GM19035 (cell line): ENCODE data around the gene ERVV-1.
"Not testable (repeated sequence)": the region's sequence is repeated elsewhere in the genome, so short reads cannot be mapped to it uniquely, and the experiment has no call there.

Experiments
- ATAC-seq: cut with Tn5 transposase; IDR thresholded peaks from one replicate; pipeline ENCODE4 v1.9.1; 2021; ENCODE audit not compliant: unreplicated experiment

ERVV-1 gene

GRCh38 chr19:53013621-53014020, at the start of gene ERVV-1:
Gene ERVV-1 (plus strand): TSS chr19:53013921. CDS start chr19:53014091, 170 bp downstream.
- no peak for ATAC-seq

- no peak for ATAC-seq
These were observed 45.9 kb upstream of the ERVV-1 start for GRCh38 chr19:52967772-52968171.

- no peak for ATAC-seq
These were observed 32.4 kb upstream of the ERVV-1 start for GRCh38 chr19:52981329-52981728.

GRCh38 chr19:52983167-52983566, 30.6 kb upstream of the ERVV-1 start:
- ATAC-seq: not testable (repeated sequence)

- no peak for ATAC-seq
These were observed 26.5 kb upstream of the ERVV-1 start for GRCh38 chr19:52987221-52987620.

- no peak for ATAC-seq
These were observed 25.2 kb upstream of the ERVV-1 start for GRCh38 chr19:52988506-52988905.

- no peak for ATAC-seq
These were observed 22.8 kb upstream of the ERVV-1 start for GRCh38 chr19:52990759-52991418.

- no peak for ATAC-seq
These were observed 22.2 kb upstream of the ERVV-1 start for GRCh38 chr19:52991484-52991883.

GRCh38 chr19:52992109-52993004, 21.4 kb upstream of the ERVV-1 start:
- ATAC-seq: no peak

GRCh38 chr19:52993342-52994178, 20.2 kb upstream of the ERVV-1 start:
- no peak for ATAC-seq

GRCh38 chr19:52995711-52996110, 18.0 kb upstream of the ERVV-1 start:
- ATAC-seq: no peak

- ATAC-seq: no peak
These were observed 15.7 kb upstream of the ERVV-1 start for GRCh38 chr19:52997975-52998374.

GRCh38 chr19:53002479-53002878, 11.2 kb upstream of the ERVV-1 start:
- ATAC-seq: no peak

- no peak for ATAC-seq
These were observed 9.5 kb upstream of the ERVV-1 start for GRCh38 chr19:53004242-53004641.

- no peak for ATAC-seq
These were observed 6.5 kb upstream of the ERVV-1 start for GRCh38 chr19:53007200-53007599.

GRCh38 chr19:53007606-53008005, 6.1 kb upstream of the ERVV-1 start:
- no peak for ATAC-seq

- no peak for ATAC-seq
These were observed 5.5 kb upstream of the ERVV-1 start for GRCh38 chr19:53008061-53008778.

- ATAC-seq: no peak
These were observed 3.2 kb upstream of the ERVV-1 start for GRCh38 chr19:53010494-53010893.

- ATAC-seq: no peak
These were observed 1.7 kb upstream of the ERVV-1 start for GRCh38 chr19:53012006-53012405.

- ATAC-seq: no peak
These were observed 1.4 kb downstream of the ERVV-1 start for GRCh38 chr19:53015159-53015558.

GRCh38 chr19:53015730-53016129, 2.0 kb downstream of the ERVV-1 start:
- ATAC-seq: no peak
